WTC11 (cell line): ENCODE data around the gene SLPI.

Source experiments
- ATF3 ChIP-seq: sonication (generic); formaldehyde crosslinking; conservative IDR thresholded peaks from 2 replicates; pipeline ENCODE4 v1.8.1; 2022; ENCODE audit warnings: mild to moderate bottlenecking, missing genetic modification reagents
- CTCF ChIP-seq: fragments of 200-600 bp; IDR thresholded peaks from 2 replicates; pipeline ENCODE4 v1.8.0; 2022; ENCODE audit warnings: antibody characterized with exemption
- NR1H2 ChIP-seq: sonication (generic); formaldehyde crosslinking; IDR thresholded peaks from 2 replicates; pipeline ENCODE4 v1.9.0; 2021; ENCODE audit warnings: mild to moderate bottlenecking, moderate library complexity, missing genetic modification reagents

- TF ChIP-seq ATF3 (CRISPR knock-in tag) (no peak), NR1H2 (CRISPR knock-in tag) (no peak), CTCF (peak; percentile 95)
Observed at GRCh38 chr20:45293041-45294002, 39.0 kb upstream of the SLPI start.
